ENCODE measurements around the gene IL21R. TPM values are rescaled to one million over a fixed set of nuclear protein-coding genes. Genes with fewer than 3 reads are reported as not detected.

IL21R gene
- total and polyA plus RNA-seq, 11 donors = 0.04 to 6.0 (median 0.26) TPM; not detected in 1

- no peaks in the 10 kb centered on the region for H3K9me3 ChIP-seq
- peaks cover 0 to 5% (median 0%) of the 10 kb centered on the region in 12 donors for H3K4me1 ChIP-seq
- TF ChIP-seq POLR2A (IDR thresholded peaks at IDR 0.05) (no peak), CTCF (IDR thresholded peaks at IDR 0.05) (no peak)
- no peaks in the 10 kb centered on the region for H3K27me3 ChIP-seq
- intact Hi-C loops (cut with DNase I) = no loop called here
- no peak for ATAC-seq
- no peak overlapping the region for H3K27ac ChIP-seq
- H3K36me3 ChIP-seq = peaks cover 0 to 100% (median 99%) of the 10 kb centered on the region in 9 donors
- H3K4me3 ChIP-seq = no peak overlapping the region
- peak in 1 of 5 donors; percentile 14 for DNase-seq
- 93 to 95% (median 94%) methylated on average over 15 of the region's 15 CpGs for WGBS, 4 donors
Measured at GRCh38 chr16:27472091-27473020, 70.4 kb downstream of the IL21R start.

- 91 to 98% (median 97%) methylated on average over 6 to 9 of the region's 9 CpGs for WGBS, 4 donors
- no peak for DNase-seq
Measured at GRCh38 chr16:27473101-27473900, 71.3 kb downstream of the IL21R start.

GRCh38 chr16:27474041-27474440 lies 72.1 kb downstream of the IL21R start:
- no peaks in the 10 kb centered on the region for H3K9me3 ChIP-seq
- WGBS, 4 donors = 94 to 96% (median 94%) methylated on average over 9 of the region's 9 CpGs
- intact Hi-C loops (cut with DNase I) = no loop called here
- H3K36me3 ChIP-seq = peaks cover 3 to 100% (median 99%) of the 10 kb centered on the region in 9 donors
- no peak for TF ChIP-seq CTCF (IDR thresholded peaks at IDR 0.05)
- TF ChIP-seq POLR2A (IDR thresholded peaks at IDR 0.05) = no peak
- ATAC-seq (no peak), DNase-seq (no peak)
- no peak overlapping the region for H3K4me3 ChIP-seq
- no peaks in the 10 kb centered on the region for H3K27me3 ChIP-seq
- peaks cover 0 to 5% (median 0%) of the 10 kb centered on the region in 12 donors for H3K4me1 ChIP-seq
- H3K27ac ChIP-seq = no peak overlapping the region

More at GRCh38 chr16:27473101-27473900, 71.3 kb downstream of the IL21R start:
- Histone ChIP-seq H3K36me3 (peaks cover 3 to 100% (median 99%) of the 10 kb centered on the region in 9 donors), H3K4me3 (no peak overlapping the region), H3K27me3 (no peaks in the 10 kb centered on the region), H3K9me3 (no peaks in the 10 kb centered on the region), H3K27ac (no peak overlapping the region), H3K4me1 (peaks cover 0 to 5% (median 0%) of the 10 kb centered on the region in 12 donors)
- ATAC-seq = no peak
- TF ChIP-seq POLR2A (IDR thresholded peaks at IDR 0.05) (no peak), CTCF (IDR thresholded peaks at IDR 0.05) (no peak)
- intact Hi-C loops (cut with DNase I) = no loop called here

GRCh38 chr16:27474921-27475320 lies 72.9 kb downstream of the IL21R start:
- no peaks in the 10 kb centered on the region for H3K27me3 ChIP-seq
- no peak for ATAC-seq
- 84 to 92% (median 86%) methylated on average over 8 to 9 of the region's 9 CpGs for WGBS, 4 donors
- no peaks in the 10 kb centered on the region for H3K9me3 ChIP-seq
- TF ChIP-seq POLR2A (IDR thresholded peaks at IDR 0.05) = no peak
- no peak for DNase-seq
- peaks cover 0 to 5% (median 0%) of the 10 kb centered on the region in 12 donors for H3K4me1 ChIP-seq
- no peak overlapping the region for H3K4me3 ChIP-seq
- intact Hi-C loops (cut with DNase I) = no loop called here
- H3K27ac ChIP-seq = no peak overlapping the region
- H3K36me3 ChIP-seq = peaks cover 3 to 100% (median 99%) of the 10 kb centered on the region in 9 donors

All from heart left ventricle (tissue), 16 donors.